H9 (cell line): Measurements from ENCODE around the gene CNPPD1. TPM values are rescaled to one million over a fixed set of nuclear protein-coding genes. Genes with fewer than 3 reads are reported as not detected.

ENCODE experiments used
- DNase-seq: peaks from one replicate; pipeline ENCODE4 v3.0.0-alpha.2; 2017
- H2AFZ ChIP-seq: one replicate; pipeline ENCODE4 v1.6.1; 2013; ENCODE audit warnings: mild to moderate bottlenecking, low read length, control low read depth, moderate library complexity
- H2AK5ac ChIP-seq: 2 replicates; pipeline ENCODE4 v1.6.1; 2013; ENCODE audit warnings: low read length, control low read depth, mixed read lengths; ENCODE audit not compliant: insufficient read length
- H2BK120ac ChIP-seq: one replicate; pipeline ENCODE4 v1.6.1; 2013; ENCODE audit warnings: low read depth, mild to moderate bottlenecking, low read length, control low read depth, inconsistent platforms; ENCODE audit not compliant: poor library complexity, severe bottlenecking
- H2BK12ac ChIP-seq: 2 replicates; pipeline ENCODE4 v1.6.1; 2013; ENCODE audit warnings: low read length, control low read depth, mixed read lengths, low read depth; ENCODE audit not compliant: insufficient read length
- H2BK15ac ChIP-seq: 2 replicates; pipeline ENCODE4 v1.6.1; 2013; ENCODE audit warnings: low read depth, low read length, control low read depth
- H2BK20ac ChIP-seq: one replicate; pipeline ENCODE4 v1.6.1; 2013; ENCODE audit warnings: low read depth, mild to moderate bottlenecking, low read length, control low read depth, inconsistent platforms; ENCODE audit not compliant: poor library complexity, severe bottlenecking
- H2BK5ac ChIP-seq: 2 replicates; pipeline ENCODE4 v1.6.1; 2013; ENCODE audit warnings: low read length, control low read depth, mixed read lengths; ENCODE audit not compliant: insufficient read length
- H3K14ac ChIP-seq: 2 replicates; pipeline ENCODE4 v1.6.1; 2013; ENCODE audit warnings: low read length, control low read depth; ENCODE audit not compliant: insufficient read depth
- H3K18ac ChIP-seq: 2 replicates; pipeline ENCODE4 v1.6.1; 2013; ENCODE audit warnings: low read depth, mild to moderate bottlenecking, mixed read lengths, low read length, control low read depth; ENCODE audit not compliant: insufficient read length
- H3K23ac ChIP-seq: 2 replicates; pipeline ENCODE4 v1.6.1; 2013; ENCODE audit warnings: low read length, control low read depth, mixed read lengths, low read depth; ENCODE audit not compliant: insufficient read length
- H3K23me2 ChIP-seq: 2 replicates; pipeline ENCODE4 v1.6.1; 2013; ENCODE audit warnings: low read depth, mild to moderate bottlenecking, mixed read lengths, low read length, control low read depth; ENCODE audit not compliant: insufficient read length, poor library complexity, severe bottlenecking
- H3K27ac ChIP-seq: 2 replicates; pipeline ENCODE4 v1.5.1; 2013; ENCODE audit warnings: low read length, control low read depth, mixed read lengths, low read depth; ENCODE audit not compliant: insufficient read length
- H3K27me3 ChIP-seq: 2 replicates; pipeline ENCODE4 v1.6.1; 2013; ENCODE audit warnings: low read length, control low read depth, inconsistent platforms; ENCODE audit not compliant: insufficient read depth
- H3K4ac ChIP-seq: 2 replicates; pipeline ENCODE4 v1.6.1; 2013; ENCODE audit warnings: low read depth, mild to moderate bottlenecking, control low read depth, inconsistent platforms, low read length, moderate library complexity
- H3K4me1 ChIP-seq: 2 replicates; pipeline ENCODE4 v1.6.1; 2013; ENCODE audit warnings: low read length, control low read depth, inconsistent platforms; ENCODE audit not compliant: insufficient read depth
- H3K4me2 ChIP-seq: 2 replicates; pipeline ENCODE4 v1.6.1; 2013; ENCODE audit warnings: low read length, control low read depth, mixed read lengths; ENCODE audit not compliant: insufficient read length, insufficient read depth
- H3K56ac ChIP-seq: 2 replicates; pipeline ENCODE4 v1.6.1; 2013; ENCODE audit warnings: low read depth, mild to moderate bottlenecking, mixed read lengths, low read length, control low read depth; ENCODE audit not compliant: insufficient read length
- H3K79me1 ChIP-seq: 2 replicates; pipeline ENCODE4 v1.6.1; 2013; ENCODE audit warnings: low read depth, mild to moderate bottlenecking, moderate library complexity, low read length, control low read depth, inconsistent platforms; ENCODE audit not compliant: insufficient read depth, poor library complexity, severe bottlenecking
- H3K79me2 ChIP-seq: 2 replicates; pipeline ENCODE4 v1.6.1; 2013; ENCODE audit warnings: low read length, control low read depth, inconsistent platforms; ENCODE audit not compliant: insufficient read depth
- H3K9ac ChIP-seq: 2 replicates; pipeline ENCODE4 v1.6.1; 2013; ENCODE audit warnings: low read length, control low read depth, mixed read lengths; ENCODE audit not compliant: insufficient read length; ENCODE audit errors: extremely low read depth
- H3K9me3 ChIP-seq: one replicate; pipeline ENCODE4 v1.6.1; 2013; ENCODE audit warnings: low read depth, low read length, inconsistent platforms; ENCODE audit not compliant: control insufficient read depth
- H3T11ph ChIP-seq: one replicate; pipeline ENCODE4 v1.6.1; 2013; ENCODE audit warnings: mild to moderate bottlenecking, low read length, control low read depth, inconsistent platforms
- H4K20me1 ChIP-seq: one replicate; pipeline ENCODE4 v1.6.1; 2013; ENCODE audit not compliant: control insufficient read depth, insufficient read length, insufficient read depth
- H4K5ac ChIP-seq: 2 replicates; pipeline ENCODE4 v1.6.1; 2013; ENCODE audit warnings: low read depth, mild to moderate bottlenecking, mixed read lengths, low read length, control low read depth; ENCODE audit not compliant: insufficient read length
- H4K8ac ChIP-seq: replicated peaks from 2 replicates; pipeline ENCODE4 v1.6.1; 2013; ENCODE audit warnings: low read length, control low read depth, mixed read lengths, low read depth; ENCODE audit not compliant: insufficient read length
- H4K91ac ChIP-seq: 2 replicates; pipeline ENCODE4 v1.6.1; 2013; ENCODE audit warnings: low read depth, mild to moderate bottlenecking, moderate library complexity, mixed read lengths, low read length, control low read depth; ENCODE audit not compliant: insufficient read length
- H3K27ac Mint-ChIP-seq, 3 experiments: 2 replicates in 2 of 3; 3 replicates in 1 of 3; pipeline ENCODE4 v1.8.0; 2020 to 2021; ENCODE audit warnings: mixed read lengths in 3 of 3, mild to moderate bottlenecking in 1 of 3, moderate library complexity in 1 of 3
- H3K27me3 Mint-ChIP-seq: 2 replicates; pipeline ENCODE4 v1.8.0; 2021; ENCODE audit warnings: low read depth, mild to moderate bottlenecking, moderate library complexity, mixed read lengths
- H3K36me3 Mint-ChIP-seq, 3 experiments: 2 replicates in 2 of 3; 3 replicates in 1 of 3; pipeline ENCODE4 v1.8.0; 2020 to 2021; ENCODE audit warnings: low read depth in 3 of 3, mixed read lengths in 3 of 3; ENCODE audit not compliant: insufficient read depth in 1 of 3
- H3K4me1 Mint-ChIP-seq, 2 experiments: 2 replicates each; pipeline ENCODE4 v1.8.0; 2020; ENCODE audit warnings: mixed read lengths in 2 of 2
- H3K4me3 Mint-ChIP-seq, 2 experiments: 2 replicates in 1 of 2; 3 replicates in 1 of 2; pipeline ENCODE4 v1.8.0; 2020 to 2021; ENCODE audit warnings: mild to moderate bottlenecking in 2 of 2, mixed read lengths in 2 of 2, moderate library complexity in 1 of 2
- H3K9me3 Mint-ChIP-seq, 2 experiments: 2 replicates in 1 of 2; 3 replicates in 1 of 2; pipeline ENCODE4 v1.8.0; 2020; ENCODE audit warnings: mild to moderate bottlenecking in 2 of 2, mixed read lengths in 2 of 2, moderate library complexity in 1 of 2
- WGBS: extraction: QIAGEN DNeasy Blood & Tissue Kit; methylation state at CpG from one replicate; pipeline ENCODE4 v1.1.7; 2013; ENCODE audit warnings: missing lambda C conversion rate, low lambda C conversion rate, mixed read lengths; ENCODE audit not compliant: insufficient read length; ENCODE audit errors: extremely low coverage; 5-methylcytosine and 5-hydroxymethylcytosine counted together
- total RNA-seq: library from RNA; stranded (reverse); gene quantifications from 2 replicates; pipeline ENCODE4 v1.2.1, GENCODE V29; 2021
- TF ChIP-seq, protein P1 (sequence below): fragments of 200-600 bp; sonication (generic); conservative IDR thresholded peaks from 3 replicates; pipeline ENCODE4 v1.8.0; 2021; ENCODE audit warnings: antibody characterized with exemption, mild to moderate bottlenecking

CNPPD1 gene
- total RNA-seq, 1 experiment from 2014 or later = 33.0 TPM

DNA sequence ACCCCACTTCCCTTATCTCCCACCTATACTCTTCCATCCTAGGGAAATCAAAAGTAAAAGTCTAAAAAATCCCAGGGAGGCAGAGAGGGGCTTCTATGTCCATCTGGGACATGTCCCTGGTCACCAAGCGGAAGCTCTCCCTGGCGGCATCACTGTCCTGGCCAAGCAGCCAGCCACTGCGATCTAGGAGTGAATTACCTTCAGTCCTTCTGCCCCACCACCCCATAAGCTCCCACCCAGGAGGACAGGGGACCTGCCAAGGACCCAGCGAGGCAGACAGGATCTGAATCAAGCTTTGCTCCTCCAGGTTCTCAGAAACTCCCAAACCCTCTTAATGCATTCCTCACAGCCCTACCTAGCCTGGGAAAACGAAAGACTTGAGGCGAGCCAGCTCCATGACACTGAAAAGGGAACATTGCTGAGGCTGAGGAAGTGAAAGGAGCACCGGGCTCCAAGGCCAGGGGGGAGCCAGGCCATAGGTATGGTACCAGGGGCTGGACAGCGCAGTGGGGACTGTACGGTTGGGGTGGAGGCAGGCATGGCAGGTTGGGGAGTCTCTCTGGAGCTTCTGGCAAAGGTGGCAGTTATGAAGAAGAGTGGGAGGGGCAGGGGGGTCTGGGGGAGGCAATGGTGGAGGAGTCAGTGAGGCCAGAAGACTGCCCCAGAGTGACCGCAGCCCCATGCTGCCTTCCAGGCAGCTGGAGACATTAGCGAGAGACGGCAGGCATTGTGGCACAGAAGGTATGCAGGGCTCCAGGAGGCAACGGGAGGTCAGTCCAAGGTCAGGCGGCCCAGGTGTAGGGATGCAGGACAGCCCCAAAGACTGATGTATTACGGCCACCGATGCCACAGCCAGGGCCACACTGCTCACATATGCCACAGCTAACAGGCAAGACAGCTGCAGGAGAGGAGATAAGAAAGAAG, 4.2 kb downstream of the CNPPD1 start:
- H3K4me1 Mint-ChIP-seq = peaks cover 7 to 11% of the 10 kb centered on the region in 2 experiments
- Histone ChIP-seq H3K18ac (no peak overlapping the region), H2BK120ac (no peak overlapping the region), H3K4me1 (no peaks in the 10 kb centered on the region), H3K79me2 (no peaks in the 10 kb centered on the region), H3K79me1 (no peaks in the 10 kb centered on the region), H3K23ac (no peak overlapping the region), H2BK5ac (no peak overlapping the region), H3K27me3 (no peaks in the 10 kb centered on the region), H2AFZ (no peak overlapping the region), H3K4ac (no peak overlapping the region), H4K20me1 (no peaks in the 10 kb centered on the region), H2AK5ac (no peak overlapping the region), H3K27ac (no peak overlapping the region), H3K9me3 (no peaks in the 10 kb centered on the region), H4K5ac (no peak overlapping the region), H4K91ac (no peak overlapping the region), H4K8ac (no peak overlapping the region), H2BK15ac (no peak overlapping the region), H3K56ac (no peak overlapping the region), H3K4me2 (no peak overlapping the region), H3K9ac (no peak overlapping the region), H2BK12ac (no peak overlapping the region), H3K23me2 (peaks cover 12% of the 10 kb centered on the region), H3T11ph (no peak overlapping the region), H3K14ac (no peak overlapping the region), H2BK20ac (no peak overlapping the region)
- TF ChIP-seq, protein P1, sequence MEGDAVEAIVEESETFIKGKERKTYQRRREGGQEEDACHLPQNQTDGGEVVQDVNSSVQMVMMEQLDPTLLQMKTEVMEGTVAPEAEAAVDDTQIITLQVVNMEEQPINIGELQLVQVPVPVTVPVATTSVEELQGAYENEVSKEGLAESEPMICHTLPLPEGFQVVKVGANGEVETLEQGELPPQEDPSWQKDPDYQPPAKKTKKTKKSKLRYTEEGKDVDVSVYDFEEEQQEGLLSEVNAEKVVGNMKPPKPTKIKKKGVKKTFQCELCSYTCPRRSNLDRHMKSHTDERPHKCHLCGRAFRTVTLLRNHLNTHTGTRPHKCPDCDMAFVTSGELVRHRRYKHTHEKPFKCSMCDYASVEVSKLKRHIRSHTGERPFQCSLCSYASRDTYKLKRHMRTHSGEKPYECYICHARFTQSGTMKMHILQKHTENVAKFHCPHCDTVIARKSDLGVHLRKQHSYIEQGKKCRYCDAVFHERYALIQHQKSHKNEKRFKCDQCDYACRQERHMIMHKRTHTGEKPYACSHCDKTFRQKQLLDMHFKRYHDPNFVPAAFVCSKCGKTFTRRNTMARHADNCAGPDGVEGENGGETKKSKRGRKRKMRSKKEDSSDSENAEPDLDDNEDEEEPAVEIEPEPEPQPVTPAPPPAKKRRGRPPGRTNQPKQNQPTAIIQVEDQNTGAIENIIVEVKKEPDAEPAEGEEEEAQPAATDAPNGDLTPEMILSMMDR = no peak
- no peaks in the 10 kb centered on the region; the same call in 1 of the 2 replicates for H3K27me3 Mint-ChIP-seq
- DNase-seq = no peak
- no peaks in the 10 kb centered on the region; a peak in 2 of 5 replicates for H3K9me3 Mint-ChIP-seq
- WGBS = no CpG with 5 or more reads among the region's 16 CpGs
- H3K4me3 Mint-ChIP-seq = no peak overlapping the region; a peak in 2 of 5 replicates
- peaks cover 8 to 26% (median 23%) of the 10 kb centered on the region in 3 experiments for H3K36me3 Mint-ChIP-seq
- H3K27ac Mint-ChIP-seq = no peak overlapping the region; a peak in 2 of 7 replicates
